Cardiac muscle cell (in vitro differentiated cells and primary cell): ENCODE results near the gene FOXN3. TPM values are rescaled to one million over a fixed set of nuclear protein-coding genes. Genes with fewer than 3 reads are reported as not detected.

Experiments used
- DNase-seq, 2 donors: peaks; one replicate each; pipeline versions ENCODE4 v3.0.0 to v3.0.0-alpha.2; 2010 to 2017; ENCODE audit warnings: low read depth in 1 of 2, low spot score in 1 of 2
- H3K27ac ChIP-seq: fragments of 200-600 bp; sonication (generic); 2 replicates; pipeline ENCODE4 v1.5.1; 2016
- H3K27me3 ChIP-seq: fragments of 200-600 bp; sonication (generic); 2 replicates; pipeline ENCODE4 v1.6.0; 2016; ENCODE audit warnings: control low read depth
- H3K36me3 ChIP-seq: fragments of 200-600 bp; sonication (generic); 2 replicates; pipeline ENCODE4 v1.5.1; 2016; ENCODE audit warnings: control low read depth
- H3K4me1 ChIP-seq: fragments of 200-600 bp; sonication (generic); 2 replicates; pipeline ENCODE4 v1.8.1; 2017; ENCODE audit warnings: low read depth, mild to moderate bottlenecking, mixed run types
- H3K4me3 ChIP-seq: fragments of 200-600 bp; sonication (generic); 2 replicates; pipeline ENCODE4 v1.5.1; 2016; ENCODE audit warnings: mild to moderate bottlenecking
- H3K9me3 ChIP-seq: fragments of 200-600 bp; sonication (generic); 2 replicates; pipeline ENCODE4 v1.5.1; 2017; ENCODE audit warnings: low read depth, mild to moderate bottlenecking, control low read depth
- CTCF ChIP-seq: IDR thresholded peaks from 2 replicates; pipeline ENCODE4 v1.5.1; 2012; ENCODE audit warnings: low read depth, mild to moderate bottlenecking, low read length
- polyA plus RNA-seq: library from polyadenylated mRNA; unstranded; fragments of >200 nt; fragmentation: Nextera tagmentation; extraction: Ambion mirVana; gene quantifications from 2 replicates; pipeline ENCODE4 v1.2.1, GENCODE V29; 2016
- total RNA-seq: library from RNA; depleted of rRNA; stranded (reverse); fragments of >200 nt; gene quantifications from 2 replicates; pipeline ENCODE4 v1.2.3, GENCODE V29; 2016

The FOXN3 gene
- total and polyA plus RNA-seq, 2 experiments from 2014 or later = 43.8 to 74.8 TPM

GRCh38 chr14:89243741-89244140 lies 173.3 kb downstream of the FOXN3 start:
- no peak for DNase-seq
- Histone ChIP-seq H3K4me1 (peaks cover 15% of the 10 kb centered on the region), H3K36me3 (no peaks in the 10 kb centered on the region), H3K27ac (no peak overlapping the region), H3K27me3 (no peaks in the 10 kb centered on the region), H3K4me3 (no peak overlapping the region), H3K9me3 (no peaks in the 10 kb centered on the region)
- TF ChIP-seq CTCF = no peak

DNA sequence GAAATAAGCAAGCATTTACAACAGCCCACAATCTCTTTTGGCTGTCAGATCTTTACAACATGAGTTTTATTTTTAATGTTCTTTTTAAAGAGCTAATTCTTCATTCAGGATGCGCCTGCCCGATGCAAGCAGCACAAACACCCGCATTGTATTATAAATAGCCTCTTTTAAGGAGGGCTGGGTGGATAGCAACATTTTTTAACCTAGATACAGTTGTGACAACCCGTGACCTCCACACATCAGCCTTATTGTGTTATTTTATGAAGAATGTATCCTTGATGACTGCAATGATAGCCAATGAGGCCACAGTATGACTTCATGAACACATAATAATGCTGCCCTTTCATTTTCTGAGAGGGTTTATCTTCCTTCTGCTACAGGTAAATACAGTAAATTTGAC lies 173.7 kb downstream of the FOXN3 start:
- TF ChIP-seq CTCF = no peak

DNA sequence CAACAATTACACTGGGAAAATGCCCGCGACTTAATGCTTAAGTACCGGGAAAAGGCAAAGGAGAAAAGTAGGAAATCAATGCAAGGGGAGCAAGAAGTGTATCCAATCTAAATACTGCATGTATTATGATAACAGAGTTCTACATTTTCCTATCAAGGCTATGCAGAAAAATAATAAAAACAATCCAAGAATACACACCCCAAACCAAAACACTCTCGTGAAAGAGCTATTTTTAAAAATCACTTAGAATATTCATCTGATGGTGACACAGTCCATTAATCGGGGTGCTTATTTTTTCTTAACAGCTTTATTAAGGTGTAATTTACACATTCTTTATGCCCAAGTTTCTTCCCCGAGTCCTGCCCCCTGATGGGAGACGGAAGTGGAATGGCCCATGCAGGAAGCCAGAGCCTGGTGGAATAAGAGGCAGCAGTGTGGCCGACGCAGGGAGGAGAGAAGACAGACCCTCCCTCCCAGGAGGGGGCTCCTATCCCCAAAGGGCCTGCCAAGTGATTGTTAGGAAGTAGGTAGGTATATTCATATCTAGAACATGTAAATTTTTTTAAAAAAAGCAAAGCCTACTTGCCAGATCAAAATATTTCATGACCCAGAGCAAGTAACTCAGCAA lies 174.3 kb downstream of the FOXN3 start:
- TF ChIP-seq CTCF = no peak
- Histone ChIP-seq H3K4me1 (peaks cover 8% of the 10 kb centered on the region), H3K36me3 (no peaks in the 10 kb centered on the region), H3K27ac (no peak overlapping the region), H3K27me3 (no peaks in the 10 kb centered on the region), H3K9me3 (no peaks in the 10 kb centered on the region), H3K4me3 (no peak overlapping the region)
- no peak for DNase-seq

More for the DNA sequence above, 173.7 kb downstream of the FOXN3 start:
- no peak for DNase-seq
- no peak overlapping the region for H3K4me3 ChIP-seq
- H3K36me3 ChIP-seq = no peaks in the 10 kb centered on the region
- no peak overlapping the region for H3K27ac ChIP-seq
- H3K4me1 ChIP-seq = peaks cover 11% of the 10 kb centered on the region
- no peaks in the 10 kb centered on the region for H3K27me3 ChIP-seq
- no peaks in the 10 kb centered on the region for H3K9me3 ChIP-seq

DNA sequence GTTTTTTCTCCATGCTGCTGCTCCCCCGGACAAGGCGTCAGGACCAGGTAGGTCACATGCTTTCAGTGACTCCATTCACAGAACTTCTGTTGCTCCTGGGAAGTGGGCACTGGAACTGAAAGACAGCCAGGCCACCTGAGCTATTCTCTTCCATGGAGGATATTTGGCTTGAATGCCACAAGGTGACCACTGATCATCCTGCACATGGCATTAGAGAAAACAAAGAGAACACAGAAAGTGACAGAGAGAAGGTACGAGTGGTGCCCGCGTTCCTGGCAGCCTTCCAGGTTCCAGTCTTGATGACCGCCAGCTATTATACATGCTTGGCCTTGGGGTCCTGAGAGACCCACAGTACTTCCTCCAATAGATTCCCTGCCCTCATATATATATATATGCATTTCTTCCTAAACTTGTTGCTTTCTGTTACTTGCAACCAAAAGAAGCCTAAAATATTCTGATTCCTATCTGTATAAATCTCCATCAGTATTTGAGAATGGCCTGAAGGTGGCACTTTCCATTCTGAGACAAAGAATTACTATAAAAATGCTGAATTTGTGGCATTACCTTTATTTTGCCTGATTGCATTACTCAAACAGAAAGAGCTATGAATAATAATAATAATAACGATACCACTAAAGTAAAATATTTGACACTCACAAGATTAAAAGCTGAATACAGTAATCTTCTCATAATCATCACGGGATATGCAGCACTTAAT lies 174.9 kb downstream of the FOXN3 start:
- TF ChIP-seq CTCF = no peak
- no peak overlapping the region for H3K4me3 ChIP-seq
- H3K27me3 ChIP-seq = no peaks in the 10 kb centered on the region
- no peaks in the 10 kb centered on the region for H3K9me3 ChIP-seq
- H3K36me3 ChIP-seq = no peaks in the 10 kb centered on the region
- H3K27ac ChIP-seq = no peak overlapping the region
- DNase-seq = no peak
- peaks cover 8% of the 10 kb centered on the region for H3K4me1 ChIP-seq

GRCh38 chr14:89241257-89241656 lies 175.8 kb downstream of the FOXN3 start:
- Histone ChIP-seq H3K4me1 (peaks cover 8% of the 10 kb centered on the region), H3K27me3 (no peaks in the 10 kb centered on the region), H3K36me3 (no peaks in the 10 kb centered on the region), H3K4me3 (no peak overlapping the region), H3K27ac (no peak overlapping the region), H3K9me3 (no peaks in the 10 kb centered on the region)
- no peak for TF ChIP-seq CTCF
- DNase-seq = no peak
